ENCODE data around the gene PLXNA1. TPM values are rescaled to one million over a fixed set of nuclear protein-coding genes. Genes with fewer than 3 reads are reported as not detected.

The PLXNA1 gene
- total RNA-seq, 1 experiment from 2014 or later: 44.0 TPM

DNA sequence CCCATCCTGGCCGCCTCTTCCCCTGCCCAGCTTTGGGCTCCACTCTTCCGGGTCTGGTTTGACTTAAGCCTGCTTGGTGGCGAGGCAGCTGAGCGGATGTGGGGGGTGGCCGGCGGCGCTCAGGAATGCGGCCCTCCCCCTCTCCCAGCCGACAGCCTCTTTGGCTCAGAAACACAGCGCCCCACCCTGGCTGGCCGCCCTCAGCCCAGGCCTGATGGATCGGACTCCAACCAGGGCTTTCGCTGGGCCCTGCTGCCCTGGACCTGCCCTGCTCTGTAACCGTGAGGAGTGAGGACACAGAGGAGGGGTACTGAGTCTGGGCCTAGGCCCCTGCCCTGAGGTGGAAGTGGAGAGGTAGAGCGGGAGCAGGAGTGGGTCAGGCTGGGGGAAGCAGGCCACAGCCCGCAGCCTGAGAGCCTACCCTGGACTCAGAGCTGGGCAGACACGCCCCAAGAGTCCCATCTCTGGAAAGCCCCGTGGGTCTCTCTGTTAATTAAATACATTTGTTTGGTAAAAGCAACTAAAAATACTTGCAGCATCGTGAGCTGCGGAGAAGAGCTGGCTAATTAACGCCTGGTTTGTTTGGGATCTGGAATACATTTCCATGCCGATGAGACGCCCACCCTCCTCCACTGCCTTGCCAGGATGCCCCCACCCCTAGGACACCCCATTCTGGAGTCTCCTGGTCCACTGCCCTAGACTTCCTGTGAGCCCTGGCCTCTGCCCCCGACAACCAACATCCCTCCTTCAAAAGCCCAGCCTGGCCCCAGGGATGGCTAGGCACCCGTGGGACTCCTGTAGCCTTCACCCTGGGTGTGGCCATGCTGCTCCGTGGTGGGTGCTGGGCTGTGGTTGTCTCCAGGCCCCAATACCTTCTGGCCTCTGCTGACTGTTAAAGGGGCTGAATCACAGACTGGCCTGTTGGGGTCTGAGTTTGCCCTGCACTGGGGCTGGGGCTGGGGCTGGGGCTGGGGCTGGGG, 19.6 kb downstream of the PLXNA1 start:
- peak; percentile 97 for DNase-seq (ENCODE audit: low read depth)

DNA sequence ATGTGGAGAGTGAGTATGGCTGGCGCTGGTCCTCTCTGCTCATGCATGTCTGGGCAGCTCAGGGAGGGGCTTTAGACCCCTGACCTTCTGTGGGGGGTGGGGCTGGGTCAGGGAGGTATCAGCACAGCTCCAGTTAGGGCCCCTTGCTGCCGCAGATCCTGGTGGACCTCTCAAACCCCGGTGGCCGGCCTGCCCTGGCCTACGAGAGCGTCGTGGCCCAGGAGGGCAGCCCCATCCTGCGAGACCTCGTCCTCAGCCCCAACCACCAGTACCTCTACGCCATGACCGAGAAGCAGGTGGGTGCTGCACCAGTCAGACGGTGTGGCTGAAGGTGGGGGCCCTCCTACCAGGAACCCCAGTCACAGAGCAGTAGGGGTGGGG, 20.2 kb downstream of the PLXNA1 start:
- DNase-seq (ENCODE audit: low read depth): no peak

GRCh38 chr3:127003601-127004280, 20.8 kb downstream of the PLXNA1 start:
- peak; percentile 45 for DNase-seq (ENCODE audit: low read depth)

DNA sequence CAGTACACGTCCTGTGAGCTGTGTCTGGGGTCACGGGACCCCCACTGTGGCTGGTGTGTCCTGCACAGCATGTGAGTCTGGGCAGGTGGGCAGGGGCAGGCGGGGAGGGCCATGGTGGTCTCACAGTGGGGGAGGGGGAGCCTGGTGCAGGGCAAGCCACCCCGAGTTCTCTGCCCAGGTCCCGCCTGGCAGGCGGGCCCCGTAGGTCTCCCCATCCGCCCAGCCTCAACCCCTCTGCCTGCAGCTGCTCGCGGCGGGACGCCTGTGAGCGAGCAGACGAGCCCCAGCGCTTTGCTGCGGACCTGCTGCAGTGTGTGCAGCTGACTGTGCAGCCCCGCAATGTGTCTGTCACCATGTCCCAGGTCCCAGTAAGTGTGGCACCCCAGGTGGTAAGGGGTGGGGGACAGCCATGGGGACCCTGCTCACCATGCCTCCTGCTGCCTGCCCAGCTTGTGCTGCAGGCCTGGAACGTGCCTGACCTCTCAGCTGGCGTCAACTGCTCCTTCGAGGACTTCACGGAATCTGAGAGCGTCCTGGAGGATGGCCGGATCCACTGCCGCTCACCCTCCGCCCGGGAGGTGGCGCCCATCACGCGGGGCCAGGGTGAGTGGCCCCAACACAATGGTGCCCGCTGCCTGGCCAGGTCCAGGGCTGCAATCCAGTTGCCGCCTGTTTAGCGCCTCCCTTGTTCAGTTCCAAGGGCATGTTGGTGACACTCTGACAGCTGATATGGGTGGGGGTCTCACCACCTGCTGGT, 21.9 kb downstream of the PLXNA1 start:
- DNase-seq (ENCODE audit: low read depth): no peak

DNA sequence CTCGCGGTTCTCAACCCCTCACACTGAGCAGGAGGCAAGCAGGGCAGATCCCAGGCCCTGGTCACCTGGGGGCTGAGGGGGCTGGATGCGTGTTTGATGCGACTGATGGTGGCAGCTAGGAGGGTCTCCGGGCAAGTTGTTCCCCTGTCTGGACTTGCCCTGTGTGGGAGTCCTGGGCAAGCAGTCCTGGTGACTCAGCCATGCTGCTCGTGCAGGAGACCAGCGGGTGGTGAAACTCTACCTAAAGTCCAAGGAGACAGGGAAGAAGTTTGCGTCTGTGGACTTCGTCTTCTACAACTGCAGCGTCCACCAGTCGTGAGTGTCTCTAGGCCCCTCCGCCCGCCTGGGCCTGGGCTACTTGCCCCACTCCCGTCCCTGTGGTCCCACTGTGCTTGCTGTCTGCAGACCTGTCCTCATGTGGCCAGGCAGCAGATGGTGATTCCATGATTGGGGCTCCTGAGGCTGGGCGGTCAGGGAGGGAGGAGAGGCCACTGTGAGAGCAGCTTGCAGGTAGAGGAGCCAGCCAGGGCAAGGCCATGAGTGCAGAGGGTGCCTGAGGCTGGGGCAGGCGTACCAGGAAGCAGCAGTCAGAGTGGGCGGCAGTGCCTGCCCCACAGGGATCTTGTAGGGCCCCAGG, 23.1 kb downstream of the PLXNA1 start:
- DNase-seq (ENCODE audit: low read depth): no peak

- no peak for DNase-seq (ENCODE audit: low read depth)
Measured at GRCh38 chr3:127006781-127007436, 24.0 kb downstream of the PLXNA1 start.

DNA sequence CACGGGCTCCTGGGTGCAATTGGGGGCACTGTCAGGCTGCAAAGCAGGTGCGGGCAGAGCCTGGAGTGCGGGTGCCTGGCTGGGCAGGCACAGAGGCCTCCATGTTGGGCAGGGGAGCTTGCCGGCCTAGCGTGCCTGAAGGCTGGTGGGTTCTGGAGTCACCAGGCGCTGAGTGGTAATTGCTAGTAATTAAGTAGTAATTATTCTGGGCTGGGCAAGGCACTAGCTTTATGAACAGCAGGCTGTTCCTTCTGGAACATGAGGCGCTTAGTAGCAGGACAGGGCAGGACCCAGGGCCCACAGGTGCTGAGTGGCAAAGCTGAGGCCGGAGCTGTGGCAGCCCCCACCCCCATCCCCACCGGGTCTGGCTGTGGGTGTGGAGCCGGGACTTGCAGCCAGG, 25.3 kb downstream of the PLXNA1 start:
- DNase-seq (ENCODE audit: low read depth): no peak

DNA sequence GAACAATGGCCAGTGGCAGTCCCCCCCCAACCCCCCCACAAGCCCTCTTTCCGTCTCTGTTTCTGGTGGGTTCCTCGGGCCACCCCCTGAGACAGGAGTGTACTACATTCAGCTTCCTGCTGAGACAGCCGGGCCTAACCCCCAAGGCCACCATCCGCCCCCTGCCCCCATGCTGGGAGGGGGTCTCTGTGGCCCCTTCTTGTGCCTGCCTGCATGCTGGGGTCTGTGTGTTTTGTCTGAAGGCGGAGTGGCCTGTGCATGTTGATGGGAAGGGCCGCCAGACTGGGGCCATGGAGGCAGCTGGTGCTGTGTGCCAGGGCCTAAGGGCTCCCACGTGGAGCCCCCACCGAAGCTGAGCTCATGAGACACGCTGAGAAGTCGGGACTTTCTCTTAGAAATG, 26.6 kb downstream of the PLXNA1 start:
- no peak for DNase-seq (ENCODE audit: low read depth)

GRCh38 chr3:127011270-127011992, 28.5 kb downstream of the PLXNA1 start:
- DNase-seq (ENCODE audit: low read depth): no peak

GRCh38 chr3:127012091-127012490, 29.2 kb downstream of the PLXNA1 start:
- peak; percentile 22 for DNase-seq (ENCODE audit: low read depth)

- DNase-seq (ENCODE audit: low read depth): no peak
Measured at GRCh38 chr3:127013181-127013580, 30.3 kb downstream of the PLXNA1 start.

- DNase-seq (ENCODE audit: low read depth): no peak
Measured at GRCh38 chr3:127013758-127014535, 31.0 kb downstream of the PLXNA1 start.

DNA sequence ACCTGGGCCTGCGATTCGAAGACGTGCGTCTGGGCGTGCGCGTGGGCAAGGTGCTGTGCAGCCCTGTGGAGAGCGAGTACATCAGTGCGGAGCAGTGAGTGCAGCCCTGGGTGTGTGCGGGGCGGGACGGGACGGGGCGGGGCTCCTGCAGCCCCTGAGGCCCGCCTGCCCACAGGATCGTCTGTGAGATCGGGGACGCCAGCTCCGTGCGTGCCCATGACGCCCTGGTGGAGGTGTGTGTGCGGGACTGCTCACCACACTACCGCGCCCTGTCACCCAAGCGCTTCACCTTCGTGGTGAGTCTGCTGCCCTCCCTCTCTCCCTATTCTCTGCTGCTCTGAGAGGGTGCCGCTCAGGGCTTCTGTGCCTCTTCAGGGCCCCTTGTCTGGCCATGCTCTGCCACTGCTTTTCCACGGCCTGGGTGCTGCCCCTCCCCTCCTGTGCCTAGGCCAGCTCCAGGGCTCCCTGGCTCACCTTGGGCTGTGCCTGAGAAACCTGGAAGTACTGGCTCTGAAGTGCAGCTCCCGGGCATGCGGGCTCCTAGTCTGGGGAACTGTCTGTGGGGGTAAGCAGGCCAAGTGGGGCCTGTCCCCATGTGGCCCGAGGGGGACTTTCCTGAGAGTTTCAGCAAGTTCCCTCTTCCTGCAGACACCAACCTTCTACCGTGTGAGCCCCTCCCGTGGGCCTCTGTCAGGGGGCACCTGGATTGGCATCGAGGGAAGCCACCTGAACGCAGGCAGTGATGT, 31.8 kb downstream of the PLXNA1 start:
- no peak for DNase-seq (ENCODE audit: low read depth)

- peak; percentile 32 for DNase-seq (ENCODE audit: low read depth)
Measured at GRCh38 chr3:127015282-127016042, 32.5 kb downstream of the PLXNA1 start.

- no peak for DNase-seq (ENCODE audit: low read depth)
Measured at GRCh38 chr3:127016043-127016343, 33.1 kb downstream of the PLXNA1 start.

DNA sequence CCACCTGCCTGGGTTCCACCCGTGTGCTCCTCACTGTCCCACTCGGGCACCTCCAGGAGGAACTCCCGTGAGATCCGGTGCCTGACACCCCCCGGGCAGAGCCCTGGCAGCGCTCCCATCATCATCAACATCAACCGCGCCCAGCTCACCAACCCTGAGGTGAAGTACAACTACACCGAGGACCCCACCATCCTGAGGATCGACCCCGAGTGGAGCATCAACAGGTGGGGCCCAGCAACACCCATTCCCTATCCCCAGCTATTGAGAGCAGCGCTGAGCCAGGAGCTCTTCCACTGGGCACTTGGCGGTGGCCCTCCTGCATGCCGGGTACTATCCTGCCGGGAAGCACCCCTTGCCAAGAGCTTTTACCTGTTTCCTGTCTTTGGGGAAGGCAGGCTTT, 33.5 kb downstream of the PLXNA1 start:
- no peak for DNase-seq (ENCODE audit: low read depth)

GRCh38 chr3:127017229-127017628, 34.3 kb downstream of the PLXNA1 start:
- DNase-seq (ENCODE audit: low read depth): no peak

- no peak for DNase-seq (ENCODE audit: low read depth)
Measured at GRCh38 chr3:127017781-127018180, 34.9 kb downstream of the PLXNA1 start.

Data from RPMI7951 (cell line).